ENCODE measurements around the gene PTCH1.
A peak's percentile ranks its signal among the peaks of the same experiment; 100 is the strongest.

The PTCH1 gene

GRCh38 chr9:95508242-95508967, 8.4 kb downstream of the PTCH1 start:
- peak; percentile 30 for DNase-seq
- peaks cover 45% of the 10 kb centered on the region for H3F3A ChIP-seq (ENCODE audit: insufficient read depth, low read length)
- peaks cover 52% of the 10 kb centered on the region for H3K79me2 ChIP-seq (ENCODE audit: low read length)
- H3K27me3 ChIP-seq (replicated peaks; ENCODE audit: insufficient read depth, low read length), result no peaks in the 10 kb centered on the region
- H3K4me2 ChIP-seq (ENCODE audit: low read depth, low read length), result peak overlapping the region; percentile 85; the same call in 1 of the 2 replicates
- H3K9me2 ChIP-seq (replicated peaks; ENCODE audit: insufficient read depth, low read length), result no peaks in the 10 kb centered on the region
- peak overlapping the region; percentile 89 for H3K9ac ChIP-seq (ENCODE audit: low read length)
- H2AFZ ChIP-seq (ENCODE audit: low read length), result no peak overlapping the region
- H3K4me1 ChIP-seq (ENCODE audit: low read length), result peaks cover 8% of the 10 kb centered on the region
- H4K20me1 ChIP-seq (ENCODE audit: insufficient read depth, low read length), result no peaks in the 10 kb centered on the region
- H3K36me3 ChIP-seq (replicated peaks; ENCODE audit: insufficient read depth, low read length), result no peaks in the 10 kb centered on the region
- TF ChIP-seq EZH2phosphoT487 (IDR thresholded peaks at IDR 0.05; ENCODE audit: low read length) (no peak), EZH2 (optimal IDR thresholded peaks at IDR 0.05; ENCODE audit: low read depth, low read length) (no peak), CTCF (IDR thresholded peaks at IDR 0.05; ENCODE audit: low read length) (no peak)
- peak overlapping the region; percentile 86; the same call in 1 of the 2 replicates for H3K27ac ChIP-seq (ENCODE audit: low read length)
- H3K4me3 ChIP-seq (ENCODE audit: low read length), result peak overlapping the region; percentile 97
- no peaks in the 10 kb centered on the region for H3K9me3 ChIP-seq (replicated peaks; ENCODE audit: insufficient read depth, low read length)

GRCh38 chr9:95507464-95508241, 9.1 kb downstream of the PTCH1 start:
- H3K79me2 ChIP-seq (ENCODE audit: low read length), result peaks cover 59% of the 10 kb centered on the region
- TF ChIP-seq CTCF (IDR thresholded peaks at IDR 0.05; ENCODE audit: low read length), result no peak
- no peak for TF ChIP-seq EZH2 (optimal IDR thresholded peaks at IDR 0.05; ENCODE audit: low read depth, low read length)
- no peak for TF ChIP-seq EZH2phosphoT487 (IDR thresholded peaks at IDR 0.05; ENCODE audit: low read length)
- peak; percentile 61 for DNase-seq

GRCh38 chr9:95506678-95507463, 9.9 kb downstream of the PTCH1 start:
- DNase-seq, result peak; percentile 42
- Histone ChIP-seq H4K20me1 (ENCODE audit: insufficient read depth, low read length) (no peaks in the 10 kb centered on the region), H3K4me3 (ENCODE audit: low read length) (peak overlapping the region; percentile 97), H2AFZ (ENCODE audit: low read length) (peak overlapping the region; percentile 49), H3K36me3 (replicated peaks; ENCODE audit: insufficient read depth, low read length) (no peaks in the 10 kb centered on the region), H3K79me2 (ENCODE audit: low read length) (peaks cover 65% of the 10 kb centered on the region), H3K4me2 (ENCODE audit: low read depth, low read length) (peak overlapping the region; percentile 85), H3K9me3 (replicated peaks; ENCODE audit: insufficient read depth, low read length) (no peaks in the 10 kb centered on the region), H3K9ac (ENCODE audit: low read length) (peak overlapping the region; percentile 89), H3K9me2 (replicated peaks; ENCODE audit: insufficient read depth, low read length) (no peaks in the 10 kb centered on the region), H3F3A (ENCODE audit: insufficient read depth, low read length) (peaks cover 36% of the 10 kb centered on the region), H3K4me1 (ENCODE audit: low read length) (peaks cover 23% of the 10 kb centered on the region), H3K27me3 (replicated peaks; ENCODE audit: insufficient read depth, low read length) (no peaks in the 10 kb centered on the region), H3K27ac (ENCODE audit: low read length) (peak overlapping the region; percentile 86)
- no peak; the same call in 1 of the 2 replicates for TF ChIP-seq CTCF (IDR thresholded peaks at IDR 0.05; ENCODE audit: low read length)
- TF ChIP-seq EZH2 (optimal IDR thresholded peaks at IDR 0.05; ENCODE audit: low read depth, low read length), result no peak
- no peak for TF ChIP-seq EZH2phosphoT487 (IDR thresholded peaks at IDR 0.05; ENCODE audit: low read length)

More at GRCh38 chr9:95507464-95508241, 9.1 kb downstream of the PTCH1 start:
- H3K4me3 ChIP-seq (ENCODE audit: low read length), result peak overlapping the region; percentile 97
- peak overlapping the region; percentile 86 for H3K27ac ChIP-seq (ENCODE audit: low read length)
- peak overlapping the region; percentile 49 for H2AFZ ChIP-seq (ENCODE audit: low read length)
- H3K9me2 ChIP-seq (replicated peaks; ENCODE audit: insufficient read depth, low read length), result no peaks in the 10 kb centered on the region
- H4K20me1 ChIP-seq (ENCODE audit: insufficient read depth, low read length), result no peaks in the 10 kb centered on the region
- peak overlapping the region; percentile 85 for H3K4me2 ChIP-seq (ENCODE audit: low read depth, low read length)
- no peaks in the 10 kb centered on the region for H3K27me3 ChIP-seq (replicated peaks; ENCODE audit: insufficient read depth, low read length)
- peaks cover 15% of the 10 kb centered on the region for H3K4me1 ChIP-seq (ENCODE audit: low read length)
- peak overlapping the region; percentile 89 for H3K9ac ChIP-seq (ENCODE audit: low read length)
- H3K9me3 ChIP-seq (replicated peaks; ENCODE audit: insufficient read depth, low read length), result no peaks in the 10 kb centered on the region
- H3F3A ChIP-seq (ENCODE audit: insufficient read depth, low read length), result peaks cover 42% of the 10 kb centered on the region
- H3K36me3 ChIP-seq (replicated peaks; ENCODE audit: insufficient read depth, low read length), result no peaks in the 10 kb centered on the region
